ENCODE measurements around the gene NTM.

- TF ChIP-seq EZH2 (IDR thresholded peaks at IDR 0.05; ENCODE audit: insufficient read depth, poor library complexity, severe bottlenecking) (no peak), EZH2phosphoT487 (IDR thresholded peaks at IDR 0.05; ENCODE audit: insufficient read depth, low read depth) (no peak)
These were observed 98.2 kb downstream of the NTM start for GRCh38 chr11:131468565-131468964.

Measured in GM23248 (cell line).